Spleen (tissue), 11 donors: ENCODE results near the gene USP54. TPM values are rescaled to one million over a fixed set of nuclear protein-coding genes. Genes with fewer than 3 reads are reported as not detected.

ENCODE experiments used
- polyA plus RNA-seq, 3 donors: library from polyadenylated mRNA; stranded (reverse); fragments of 200-250 nt; gene quantifications; one replicate each; pipeline ENCODE4 v1.2.1, GENCODE V29; 2013
- small RNA-seq, 4 donors: library from RNA; depleted of rRNA; stranded (forward); fragments of <200 nt; gene quantifications; one replicate each; pipeline ENCODE3, GENCODE V24; 2016
- total RNA-seq, 7 donors: library from RNA; depleted of rRNA in 3 of 7; stranded (reverse); fragments of >200 nt in 3 of 7; fragmentation: NEBNext Ultra II Directional in 4 of 7; extraction: Animal tissue kit (Norgen Biotek cat#: 25700) in 4 of 7; gene quantifications; one replicate each; pipeline versions ENCODE4 v1.1.0 to v1.2.1, GENCODE V29; 2016 to 2021
- donor health status: healthy with polysubstance abuse.
- donor health status: DM: no; HTN: no; CAD: no; lungs with moderate emphysema.
- donor health status: DM: no; HTN: no; CAD: no.
- donor health status: Bipolar disorder and iron deficiency.
- donor health status: healthy.
- donor health status: DM: no; HTN: no; CAD: no.
- donor health status: DM: yes; HTN: yes; CAD: no.

USP54 gene
- total and polyA plus RNA-seq, 10 donors: 1.1 to 16.8 (median 8.9) TPM

Small RNAs within 50 kb of the gene (small RNA-seq; reads per million reads assigned to genes)
- gene RNU6-883P: 0 reads per million in 4 donors

Other genes with a start within 250 kb of the USP54 start
- gene CFAP70, start 232.5 kb downstream of the USP54 start, total RNA-seq: 1 to 10 TPM; 1.3 to 5.0 (median 2.9) TPM
- 1 to 10 TPM; 2.3 to 5.7 (median 3.1) TPM for gene CFAP70, start 232.5 kb downstream of the USP54 start, polyA plus RNA-seq
- 100 to 1,000 TPM in 3 of 7 donors, 10 to 100 TPM in 4; 87.8 to 118 (median 97.9) TPM for gene ANXA7, start 177.3 kb downstream of the USP54 start, total RNA-seq
- gene ANXA7, start 177.3 kb downstream of the USP54 start, polyA plus RNA-seq: 10 to 100 TPM; 40.1 to 57.3 (median 46.4) TPM
- 1 to 10 TPM; 2.8 to 7.1 (median 4.1) TPM for gene MSS51, start 157.8 kb downstream of the USP54 start, total RNA-seq
- gene MSS51, start 157.8 kb downstream of the USP54 start, polyA plus RNA-seq: 1 to 10 TPM; 2.6 to 5.3 (median 3.2) TPM
- gene PPP3CB, start 95.3 kb downstream of the USP54 start, total RNA-seq: 10 to 100 TPM; 37.2 to 61.2 (median 43.2) TPM
- 10 to 100 TPM; 25.5 to 29.9 (median 27.4) TPM for gene PPP3CB, start 95.3 kb downstream of the USP54 start, polyA plus RNA-seq
- gene MYOZ1, start 50.1 kb upstream of the USP54 start, total RNA-seq: 1 to 10 TPM in 2 of 7 donors, under 1 TPM in 3, not detected in 2; 0.54 to 2.1 (median 0.94) TPM
- gene MYOZ1, start 50.1 kb upstream of the USP54 start, polyA plus RNA-seq: under 1 TPM; 0.26 to 0.48 (median 0.32) TPM
- under 1 TPM in 2 of 7 donors, not detected in 5; 0.19 to 0.23 TPM for gene SYNPO2L, start 64.7 kb upstream of the USP54 start, total RNA-seq
- under 1 TPM; 0.02 to 0.06 (median 0.04) TPM for gene SYNPO2L, start 64.7 kb upstream of the USP54 start, polyA plus RNA-seq
- gene AGAP5, start 106.8 kb upstream of the USP54 start, total RNA-seq: 10 to 100 TPM in 4 of 7 donors, 1 to 10 TPM in 3; 5.4 to 15.7 (median 10.7) TPM
- 1 to 10 TPM; 2.6 to 5.8 (median 5.4) TPM for gene AGAP5, start 106.8 kb upstream of the USP54 start, polyA plus RNA-seq
- 10 to 100 TPM; 61.1 to 75.6 (median 71.6) TPM for gene SEC24C, start 153.0 kb upstream of the USP54 start, total RNA-seq
- 10 to 100 TPM; 20.4 to 42.3 (median 28.6) TPM for gene SEC24C, start 153.0 kb upstream of the USP54 start, polyA plus RNA-seq
- 10 to 100 TPM; 14.6 to 31.6 (median 18.3) TPM for gene CHCHD1, start 190.7 kb upstream of the USP54 start, total RNA-seq
- gene CHCHD1, start 190.7 kb upstream of the USP54 start, polyA plus RNA-seq: 10 to 100 TPM; 57.9 to 75.9 (median 73.1) TPM
- gene ZSWIM8, start 194.3 kb upstream of the USP54 start, total RNA-seq: 100 to 1,000 TPM in 6 of 7 donors, 10 to 100 TPM in 1; 97.0 to 141 (median 129) TPM
- 100 to 1,000 TPM in 2 of 3 donors, 10 to 100 TPM in 1; 51.5 to 109 (median 101) TPM for gene ZSWIM8, start 194.3 kb upstream of the USP54 start, polyA plus RNA-seq
- gene NDST2, start 220.3 kb upstream of the USP54 start, total RNA-seq: 100 to 1,000 TPM in 5 of 7 donors, 10 to 100 TPM in 2; 84.6 to 159 (median 117) TPM
- gene NDST2, start 220.3 kb upstream of the USP54 start, polyA plus RNA-seq: 10 to 100 TPM; 10.9 to 21.7 (median 12.3) TPM